Measurements from ENCODE around the gene PLEKHG5.
A peak's percentile ranks its signal among the peaks of the same experiment; 100 is the strongest.
"Not testable (repeated sequence)": the region's sequence is repeated elsewhere in the genome, so short reads cannot be mapped to it uniquely, and the experiment has no call there.

The PLEKHG5 gene

GRCh38 chr1:6496890-6497214 is 5.4 kb upstream of the PLEKHG5 start:
- DNase-seq (ENCODE audit: low read depth in 2 of 2), result no peak

- no peak for DNase-seq (ENCODE audit: low read depth in 2 of 2)
Measured at GRCh38 chr1:6496365-6496721, 4.9 kb upstream of the PLEKHG5 start.

DNA sequence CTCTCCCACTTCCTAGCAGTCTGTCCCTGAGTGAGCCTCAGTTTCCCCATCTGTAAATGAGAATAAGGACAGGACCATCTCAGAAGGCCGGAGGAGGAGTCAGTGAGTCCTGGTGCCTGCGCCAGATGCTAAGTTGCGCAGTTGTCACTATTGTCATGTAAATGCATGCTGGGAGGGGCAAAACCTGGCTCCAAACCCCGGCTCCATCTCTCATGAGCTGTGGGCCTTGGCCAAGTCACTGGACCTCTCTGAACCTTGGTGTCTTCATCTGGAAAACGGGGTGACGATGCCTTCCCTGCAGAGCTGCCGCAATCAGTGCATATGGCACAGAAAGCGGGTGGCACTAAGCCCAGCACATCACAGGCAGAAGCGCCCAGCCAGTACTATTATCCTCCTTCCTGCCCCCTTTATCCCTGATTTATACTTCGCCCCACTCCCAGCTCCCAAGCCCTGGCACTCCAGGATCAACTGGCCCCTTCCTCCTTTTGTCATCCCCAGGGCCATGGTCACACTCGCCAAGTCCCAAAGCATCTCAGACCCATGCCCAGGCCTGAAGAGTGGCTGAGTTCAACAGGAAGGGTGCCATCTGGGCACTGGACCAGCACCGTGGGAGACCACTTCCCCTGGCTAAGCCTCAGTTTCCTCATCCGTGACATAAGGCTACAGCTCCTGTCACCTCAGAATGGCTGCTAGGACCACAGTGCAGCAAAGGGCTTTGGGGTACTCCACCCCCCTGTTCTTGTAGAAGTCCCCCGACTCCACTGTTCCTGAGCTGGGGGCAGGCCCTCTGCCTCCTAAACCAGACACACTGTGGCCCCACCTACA is 4.3 kb upstream of the PLEKHG5 start:
- no peak for DNase-seq (ENCODE audit: low read depth in 2 of 2)

- no peak for DNase-seq (ENCODE audit: low read depth in 2 of 2)
Measured at GRCh38 chr1:6495041-6495441, 3.6 kb upstream of the PLEKHG5 start.

DNA sequence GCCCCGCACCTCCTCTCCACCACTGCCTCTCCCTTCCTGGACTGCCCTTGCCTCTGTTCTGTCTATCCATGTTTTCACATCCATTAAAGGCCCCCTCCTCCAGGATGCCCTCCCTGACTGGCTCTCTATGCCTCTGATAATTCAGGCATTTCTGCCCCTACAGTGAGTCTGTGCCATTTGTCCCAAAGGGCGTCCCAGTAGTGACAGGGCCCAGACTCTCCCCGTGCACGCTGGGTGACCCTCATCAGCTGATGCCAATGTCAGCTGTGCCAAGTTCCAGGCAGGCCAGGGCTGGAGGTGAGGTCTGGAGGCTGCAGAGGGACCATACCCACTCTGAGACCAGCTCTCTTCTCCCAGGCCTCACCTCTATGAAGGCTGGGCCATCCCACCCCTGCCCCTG is 3.2 kb upstream of the PLEKHG5 start:
- DNase-seq (ENCODE audit: low read depth in 2 of 2), result no peak

DNA sequence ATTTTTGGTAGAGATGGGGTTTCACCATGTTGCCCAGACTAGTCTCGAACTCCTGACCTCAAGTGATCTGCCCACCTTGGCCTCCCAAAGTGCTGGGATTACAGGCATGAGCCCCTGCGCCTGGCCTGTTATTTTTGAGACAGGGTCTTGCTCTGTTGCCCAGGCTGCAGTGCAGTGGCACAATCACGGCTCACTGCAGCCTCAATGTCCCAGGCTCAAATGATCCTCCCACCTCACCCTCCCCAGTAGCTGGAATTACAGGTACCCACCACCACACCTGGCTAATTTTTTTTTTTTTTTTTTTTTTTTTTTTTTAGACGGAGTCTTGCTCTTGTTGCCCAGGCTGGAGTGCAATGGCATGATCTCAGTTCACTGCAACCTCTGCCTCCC is 2.4 kb upstream of the PLEKHG5 start:
- DNase-seq (ENCODE audit: low read depth in 2 of 2), result not testable (repeated sequence)

DNA sequence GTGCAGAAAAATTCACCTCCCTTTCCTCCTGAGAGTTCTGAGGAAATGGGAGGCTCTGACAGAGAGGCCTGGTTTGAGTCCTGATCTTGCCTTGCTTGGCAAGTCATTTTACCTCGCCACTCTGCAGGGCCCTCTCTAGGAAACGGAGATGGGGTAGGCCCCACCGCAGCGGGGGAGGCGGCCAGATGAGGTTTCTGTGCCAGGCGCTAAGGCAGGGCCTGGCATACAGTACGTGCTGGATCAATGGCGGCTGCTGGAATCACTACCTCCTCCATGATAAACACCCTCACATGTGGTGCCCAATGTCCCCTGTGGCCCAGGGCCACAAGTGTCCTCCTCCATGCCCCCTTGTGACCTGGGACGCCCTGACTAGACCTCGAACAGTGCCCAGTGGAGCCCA is 499 bp upstream of the PLEKHG5 start:
- DNase-seq (ENCODE audit: low read depth in 2 of 2), result no peak

DNA sequence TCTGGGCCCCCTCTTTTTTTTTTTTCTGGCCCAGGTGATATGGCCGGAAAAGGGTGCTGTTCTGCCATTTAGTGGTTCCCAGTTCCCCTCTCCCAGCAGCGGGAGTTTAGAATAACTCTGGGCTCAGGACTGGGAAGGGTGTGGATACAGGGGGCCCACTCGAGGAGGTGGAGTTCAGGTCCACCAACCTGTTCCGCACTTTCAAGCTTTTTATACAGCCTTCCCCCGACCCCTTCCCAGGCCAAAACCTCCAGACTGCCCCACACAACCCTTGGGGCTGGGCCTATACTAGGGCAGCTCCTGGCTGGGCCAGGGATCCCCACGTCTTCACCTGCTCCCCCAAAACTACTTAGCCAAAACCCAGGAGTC is 402 bp downstream of the PLEKHG5 start:
- DNase-seq (ENCODE audit: low read depth in 2 of 2), result no peak

GRCh38 chr1:6490181-6491080 is 1.0 kb downstream of the PLEKHG5 start:
- peak in 1 of 2 donors; percentile 59 for DNase-seq (ENCODE audit: low read depth in 2 of 2)

DNA sequence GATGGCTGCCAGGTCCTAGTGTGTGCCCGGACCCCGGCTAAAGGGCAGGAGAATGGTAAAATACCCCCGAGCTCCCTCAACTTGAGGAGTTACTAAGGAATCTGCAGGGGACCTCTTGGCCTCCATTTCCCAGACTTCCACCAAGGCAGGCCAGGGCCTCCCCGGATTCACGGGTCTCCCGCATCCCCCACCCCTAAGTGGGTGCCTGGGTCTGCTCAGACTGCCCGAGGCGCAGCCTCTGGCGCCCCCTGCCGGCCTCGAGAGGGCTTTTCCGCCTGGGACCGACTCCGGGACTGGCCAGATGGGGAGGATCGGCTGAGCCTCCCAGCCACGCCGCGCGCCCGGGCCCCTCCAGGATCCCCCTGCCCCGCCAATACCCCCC is 1.7 kb downstream of the PLEKHG5 start:
- DNase-seq (ENCODE audit: low read depth in 2 of 2), result peak; percentile 71 to 75

DNA sequence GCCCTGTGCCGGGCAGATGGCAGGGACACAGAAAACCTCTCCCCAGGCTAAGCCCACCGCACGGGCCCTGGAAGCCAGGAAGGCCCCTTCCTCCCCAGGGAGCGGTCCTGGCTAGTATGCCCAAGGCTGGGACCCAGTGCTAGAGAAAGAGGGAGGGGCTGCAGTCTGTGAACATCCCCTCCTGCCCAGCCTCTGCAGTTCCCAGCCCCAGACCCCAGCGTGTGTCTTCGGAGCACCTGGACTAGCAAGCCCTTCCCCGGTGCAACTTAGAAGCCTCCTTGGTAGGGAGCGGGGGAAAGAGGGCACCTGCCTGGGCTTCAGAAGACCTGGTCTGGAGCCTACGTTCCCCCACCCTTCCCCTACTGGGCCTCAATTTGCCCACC is 2.1 kb downstream of the PLEKHG5 start:
- DNase-seq (ENCODE audit: low read depth in 2 of 2), result no peak

- DNase-seq (ENCODE audit: low read depth in 2 of 2), result no peak
Measured at GRCh38 chr1:6488602-6489382, 2.7 kb downstream of the PLEKHG5 start.

- DNase-seq (ENCODE audit: low read depth in 2 of 2), result no peak
Measured at GRCh38 chr1:6487804-6488484, 3.5 kb downstream of the PLEKHG5 start.

GRCh38 chr1:6486433-6487011 is 4.9 kb downstream of the PLEKHG5 start:
- peak; percentile 84 to 88 for DNase-seq (ENCODE audit: low read depth in 2 of 2)

DNA sequence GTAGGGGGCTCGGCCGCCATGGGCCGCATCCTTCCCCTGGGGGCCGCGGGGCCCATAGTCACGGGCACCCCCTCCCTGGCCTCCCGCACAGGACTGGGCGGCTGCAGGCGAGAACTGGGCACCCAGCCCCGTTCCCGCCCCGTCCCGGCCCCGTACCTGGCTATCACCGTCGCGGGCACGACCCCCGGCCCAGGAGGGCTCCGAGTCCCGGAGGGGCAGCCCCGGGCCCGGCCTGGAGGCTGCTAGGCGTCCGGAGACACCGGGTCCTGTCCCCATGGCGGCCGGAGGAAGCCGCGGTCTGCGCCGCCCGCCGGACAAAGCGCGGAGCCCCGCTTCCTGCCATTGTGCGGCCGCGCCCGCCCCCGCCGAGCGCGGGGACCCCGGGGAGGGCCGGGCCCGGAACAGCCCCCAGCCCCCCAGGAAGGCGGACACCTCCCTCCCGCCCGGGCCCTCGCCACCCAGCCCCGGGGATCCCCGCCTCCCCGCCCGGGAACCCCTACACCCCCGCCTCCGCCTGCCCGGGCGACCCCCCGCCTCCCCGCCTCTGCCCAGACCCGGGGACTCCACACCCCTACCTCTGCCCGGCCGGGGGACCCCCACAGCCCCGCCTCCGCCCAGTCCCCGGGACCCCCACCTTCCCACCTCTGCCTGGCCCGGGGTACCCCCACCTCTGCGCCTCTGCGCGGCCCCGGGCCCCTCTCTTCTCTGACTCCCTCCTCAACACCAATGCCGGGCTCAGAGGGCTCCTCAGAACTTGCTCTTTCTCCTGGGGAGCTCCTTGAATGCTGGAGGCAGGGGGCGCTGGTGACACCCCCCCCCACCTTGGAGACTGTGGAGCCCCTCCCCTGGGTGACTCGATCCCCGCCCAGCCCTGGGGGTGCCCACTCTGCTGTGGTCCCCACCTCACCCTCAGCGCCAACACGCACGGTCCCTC is 6.0 kb downstream of the PLEKHG5 start:
- DNase-seq (ENCODE audit: low read depth in 2 of 2), result no peak

DNA sequence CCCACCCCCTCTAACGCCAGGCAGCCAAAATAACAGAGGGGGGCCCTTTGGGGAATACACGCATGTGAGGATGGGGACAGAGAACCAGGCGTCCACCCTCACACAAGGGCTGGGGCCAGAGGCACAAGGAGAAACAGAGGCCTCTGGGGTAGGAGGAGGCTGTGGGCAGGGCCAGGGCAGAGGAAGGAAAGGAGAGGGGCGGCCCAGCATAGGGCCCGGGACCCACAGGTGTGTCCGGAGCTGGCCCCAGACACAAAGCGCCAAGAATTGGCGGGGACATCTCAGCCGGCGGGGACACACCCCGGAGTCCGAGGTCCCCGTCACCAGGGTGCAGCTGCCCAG is 6.7 kb downstream of the PLEKHG5 start:
- no peak for DNase-seq (ENCODE audit: low read depth in 2 of 2)

GRCh38 chr1:6483761-6484117 is 7.7 kb downstream of the PLEKHG5 start:
- no peak for DNase-seq (ENCODE audit: low read depth in 2 of 2)

- no peak for DNase-seq (ENCODE audit: low read depth in 2 of 2)
Measured at GRCh38 chr1:6483017-6483760, 8.3 kb downstream of the PLEKHG5 start.

- DNase-seq (ENCODE audit: low read depth in 2 of 2), result no peak
Measured at GRCh38 chr1:6481820-6482219, 9.6 kb downstream of the PLEKHG5 start.

Data from stimulated activated CD4-positive, alpha-beta T cell treated with anti-CD3 and anti-CD28 coated beads, Interleukin-1b, Interleukin-23, amount 100 ng/mL, for 4 hours (primary cell).